IMR-90 (cell line): ENCODE data around the gene IRAK2.

Experiments
- BHLHE40 ChIP-seq: fragments of 150-350 bp; IDR thresholded peaks from 2 replicates; pipeline ENCODE4 v1.6.1; 2016; ENCODE audit warnings: mild to moderate bottlenecking, low read depth, low read length
- CEBPB ChIP-seq: IDR thresholded peaks from 2 replicates; pipeline ENCODE4 v1.6.1; 2012; ENCODE audit warnings: low read depth, low read length, improper control_type of control experiment
- CHD1 ChIP-seq: IDR thresholded peaks from 2 replicates; pipeline ENCODE4 v1.6.1; 2012; ENCODE audit warnings: low read depth, low read length, improper control_type of control experiment
- CTCF ChIP-seq: conservative IDR thresholded peaks from 2 replicates; pipeline ENCODE4 v1.5.1; 2012; ENCODE audit warnings: mild to moderate bottlenecking, low read depth, low read length, improper control_type of control experiment
- ELK1 ChIP-seq: fragments of 150-350 bp; IDR thresholded peaks from 2 replicates; pipeline ENCODE4 v1.6.1; 2016; ENCODE audit warnings: low read depth, mild to moderate bottlenecking, low read length, moderate library complexity, borderline replicate concordance
- MAFK ChIP-seq: IDR thresholded peaks from 2 replicates; pipeline ENCODE4 v1.6.1; 2012; ENCODE audit warnings: low read depth, low read length, improper control_type of control experiment
- MXI1 ChIP-seq: IDR thresholded peaks from 2 replicates; pipeline ENCODE4 v1.6.1; 2012; ENCODE audit warnings: low read depth, mild to moderate bottlenecking, low read length, moderate library complexity, borderline replicate concordance
- NFE2L2 ChIP-seq: fragments of 150-350 bp; IDR thresholded peaks from 2 replicates; pipeline ENCODE4 v1.6.1; 2016; ENCODE audit warnings: low read depth, mild to moderate bottlenecking, low read length
- POLR2A ChIP-seq: IDR thresholded peaks from 2 replicates; pipeline ENCODE4 v1.6.1; 2012; ENCODE audit warnings: mild to moderate bottlenecking, low read depth, low read length
- RAD21 ChIP-seq: IDR thresholded peaks from 2 replicates; pipeline ENCODE4 v1.6.1; 2012; ENCODE audit warnings: low read length, improper control_type of control experiment
- RCOR1 ChIP-seq: IDR thresholded peaks from 2 replicates; pipeline ENCODE4 v1.6.1; 2012; ENCODE audit warnings: mild to moderate bottlenecking, low read length, improper control_type of control experiment; ENCODE audit not compliant: insufficient replicate concordance
- RFX5 ChIP-seq: IDR thresholded peaks from 2 replicates; pipeline ENCODE4 v1.8.0; 2012; ENCODE audit warnings: low read depth, mild to moderate bottlenecking, low read length, moderate library complexity
- SMC3 ChIP-seq: fragments of 150-350 bp; IDR thresholded peaks from 2 replicates; pipeline ENCODE4 v1.6.1; 2016; ENCODE audit warnings: low read depth, mild to moderate bottlenecking, antibody characterized with exemption, low read length, moderate library complexity
- USF2 ChIP-seq: fragments of 150-350 bp; IDR thresholded peaks from 2 replicates; pipeline ENCODE4 v1.6.1; 2017; ENCODE audit warnings: mild to moderate bottlenecking, antibody characterized with exemption, low read length, low read depth

- TF ChIP-seq NFE2L2, result no peak
- no peak for TF ChIP-seq RAD21
- TF ChIP-seq POLR2A, result no peak
- TF ChIP-seq MXI1, result no peak
- no peak for TF ChIP-seq CTCF
- TF ChIP-seq CHD1, result no peak
- no peak for TF ChIP-seq USF2
- TF ChIP-seq CEBPB, result no peak
- TF ChIP-seq RFX5, result no peak
- TF ChIP-seq BHLHE40, result no peak
- no peak for TF ChIP-seq RCOR1
- no peak for TF ChIP-seq SMC3
- no peak for TF ChIP-seq MAFK
- no peak for TF ChIP-seq ELK1
Measured at GRCh38 chr3:10247679-10248183, 83.0 kb downstream of the IRAK2 start.
